ENCODE measurements around the gene ANKMY1. TPM values are rescaled to one million over a fixed set of nuclear protein-coding genes. Genes with fewer than 3 reads are reported as not detected.

Gene ANKMY1
- total RNA-seq, 1 donor from 2014 or later: 7.2 TPM

DNA sequence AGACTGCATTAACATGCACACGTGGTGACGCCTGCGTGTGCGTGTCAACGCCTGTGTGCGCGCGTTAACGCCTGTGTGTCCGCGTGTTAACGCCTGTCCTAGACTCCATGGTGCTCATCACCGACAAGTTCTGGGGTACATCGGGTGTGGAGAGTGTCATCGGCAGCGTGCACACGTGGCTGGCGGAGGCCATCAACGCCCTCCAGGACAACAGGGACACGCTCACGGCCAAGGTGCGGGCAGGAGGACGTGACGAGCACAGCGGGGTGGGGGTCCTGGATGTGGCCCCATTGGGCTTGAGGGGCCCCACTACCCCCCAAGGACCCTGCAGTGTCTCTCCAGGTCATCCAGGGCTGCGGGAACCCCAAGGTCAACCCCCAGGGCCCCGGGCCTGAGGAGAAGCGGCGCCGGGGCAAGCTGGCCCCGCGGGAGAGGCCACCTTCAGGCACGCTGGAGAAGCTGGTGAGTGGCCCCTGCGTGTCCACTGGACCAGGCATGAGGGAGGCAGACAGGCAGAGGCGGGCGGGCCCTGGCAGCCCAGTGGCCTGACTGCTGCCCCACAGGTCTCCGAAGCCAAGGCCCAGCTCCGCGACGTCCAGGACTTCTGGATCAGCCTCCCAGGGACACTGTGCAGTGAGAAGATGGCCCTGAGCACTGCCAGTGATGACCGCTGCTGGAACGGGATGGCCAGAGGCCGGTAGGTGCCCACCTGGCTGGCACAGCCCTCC, 93.1 kb downstream of the ANKMY1 start:
- Histone ChIP-seq H3K36me3 (ENCODE audit: insufficient read depth, low read length) (peaks cover 7% of the 10 kb centered on the region), H3K9ac (ENCODE audit: low read length) (no peak overlapping the region), H3K27ac (ENCODE audit: low read depth, low read length) (no peak overlapping the region), H3K4me1 (ENCODE audit: insufficient read depth, low read length) (no peaks in the 10 kb centered on the region), H3K4me3 (ENCODE audit: insufficient read depth, low read depth, low read length) (no peak overlapping the region), H3K79me2 (ENCODE audit: insufficient read depth, low read length) (no peaks in the 10 kb centered on the region), H2AFZ (ENCODE audit: low read depth, low read length) (no peak overlapping the region), H3K27me3 (ENCODE audit: insufficient read depth, low read length) (no peaks in the 10 kb centered on the region), H3K4me2 (ENCODE audit: low read length) (no peak overlapping the region), H3K9me3 (ENCODE audit: insufficient read depth, low read depth, low read length) (no peaks in the 10 kb centered on the region), H4K20me1 (ENCODE audit: insufficient read depth, low read length) (peaks cover 51% of the 10 kb centered on the region)
- Mint-ChIP-seq H3K4me1 (ENCODE audit: low read depth, unreplicated experiment) (peaks cover 5% of the 10 kb centered on the region), H3K27ac (ENCODE audit: unreplicated experiment) (no peak overlapping the region), H3K36me3 (ENCODE audit: low read depth, unreplicated experiment) (no peaks in the 10 kb centered on the region), H3K9me3 (ENCODE audit: unreplicated experiment) (no peaks in the 10 kb centered on the region), H3K27me3 (ENCODE audit: low read depth, unreplicated experiment) (no peaks in the 10 kb centered on the region), H3K4me3 (ENCODE audit: unreplicated experiment) (no peak overlapping the region)
- no peak for DNase-seq (ENCODE audit: low read depth)
- TF ChIP-seq, protein P1, sequence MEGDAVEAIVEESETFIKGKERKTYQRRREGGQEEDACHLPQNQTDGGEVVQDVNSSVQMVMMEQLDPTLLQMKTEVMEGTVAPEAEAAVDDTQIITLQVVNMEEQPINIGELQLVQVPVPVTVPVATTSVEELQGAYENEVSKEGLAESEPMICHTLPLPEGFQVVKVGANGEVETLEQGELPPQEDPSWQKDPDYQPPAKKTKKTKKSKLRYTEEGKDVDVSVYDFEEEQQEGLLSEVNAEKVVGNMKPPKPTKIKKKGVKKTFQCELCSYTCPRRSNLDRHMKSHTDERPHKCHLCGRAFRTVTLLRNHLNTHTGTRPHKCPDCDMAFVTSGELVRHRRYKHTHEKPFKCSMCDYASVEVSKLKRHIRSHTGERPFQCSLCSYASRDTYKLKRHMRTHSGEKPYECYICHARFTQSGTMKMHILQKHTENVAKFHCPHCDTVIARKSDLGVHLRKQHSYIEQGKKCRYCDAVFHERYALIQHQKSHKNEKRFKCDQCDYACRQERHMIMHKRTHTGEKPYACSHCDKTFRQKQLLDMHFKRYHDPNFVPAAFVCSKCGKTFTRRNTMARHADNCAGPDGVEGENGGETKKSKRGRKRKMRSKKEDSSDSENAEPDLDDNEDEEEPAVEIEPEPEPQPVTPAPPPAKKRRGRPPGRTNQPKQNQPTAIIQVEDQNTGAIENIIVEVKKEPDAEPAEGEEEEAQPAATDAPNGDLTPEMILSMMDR (IDR thresholded peaks at IDR 0.05; ENCODE audit: insufficient read depth, low read depth, low read length): no peak
- no peak for FAIRE-seq

GRCh38 chr2:240463866-240464481, 93.8 kb downstream of the ANKMY1 start:
- Histone ChIP-seq H3K4me3 (ENCODE audit: insufficient read depth, low read depth, low read length) (no peak overlapping the region), H3K9me3 (ENCODE audit: insufficient read depth, low read depth, low read length) (no peaks in the 10 kb centered on the region), H3K36me3 (ENCODE audit: insufficient read depth, low read length) (peaks cover 7% of the 10 kb centered on the region), H3K27me3 (ENCODE audit: insufficient read depth, low read length) (no peaks in the 10 kb centered on the region), H3K9ac (ENCODE audit: low read length) (no peak overlapping the region), H3K4me2 (ENCODE audit: low read length) (no peak overlapping the region), H4K20me1 (ENCODE audit: insufficient read depth, low read length) (peaks cover 55% of the 10 kb centered on the region), H3K27ac (ENCODE audit: low read depth, low read length) (no peak overlapping the region), H3K79me2 (ENCODE audit: insufficient read depth, low read length) (no peaks in the 10 kb centered on the region), H3K4me1 (ENCODE audit: insufficient read depth, low read length) (no peaks in the 10 kb centered on the region), H2AFZ (ENCODE audit: low read depth, low read length) (no peak overlapping the region)
- TF ChIP-seq EZH2 (IDR thresholded peaks at IDR 0.05; ENCODE audit: insufficient read depth, low read length): no peak
- no peaks in the 10 kb centered on the region for H3K36me3 Mint-ChIP-seq (ENCODE audit: low read depth, unreplicated experiment)
- H3K27ac Mint-ChIP-seq (ENCODE audit: unreplicated experiment): no peak overlapping the region
- FAIRE-seq (no peak), DNase-seq (ENCODE audit: low read depth) (no peak)
- no peaks in the 10 kb centered on the region for H3K27me3 Mint-ChIP-seq (ENCODE audit: low read depth, unreplicated experiment)
- no peak overlapping the region for H3K4me3 Mint-ChIP-seq (ENCODE audit: unreplicated experiment)
- H3K4me1 Mint-ChIP-seq (ENCODE audit: low read depth, unreplicated experiment): no peaks in the 10 kb centered on the region
- no peaks in the 10 kb centered on the region for H3K9me3 Mint-ChIP-seq (ENCODE audit: unreplicated experiment)

DNA sequence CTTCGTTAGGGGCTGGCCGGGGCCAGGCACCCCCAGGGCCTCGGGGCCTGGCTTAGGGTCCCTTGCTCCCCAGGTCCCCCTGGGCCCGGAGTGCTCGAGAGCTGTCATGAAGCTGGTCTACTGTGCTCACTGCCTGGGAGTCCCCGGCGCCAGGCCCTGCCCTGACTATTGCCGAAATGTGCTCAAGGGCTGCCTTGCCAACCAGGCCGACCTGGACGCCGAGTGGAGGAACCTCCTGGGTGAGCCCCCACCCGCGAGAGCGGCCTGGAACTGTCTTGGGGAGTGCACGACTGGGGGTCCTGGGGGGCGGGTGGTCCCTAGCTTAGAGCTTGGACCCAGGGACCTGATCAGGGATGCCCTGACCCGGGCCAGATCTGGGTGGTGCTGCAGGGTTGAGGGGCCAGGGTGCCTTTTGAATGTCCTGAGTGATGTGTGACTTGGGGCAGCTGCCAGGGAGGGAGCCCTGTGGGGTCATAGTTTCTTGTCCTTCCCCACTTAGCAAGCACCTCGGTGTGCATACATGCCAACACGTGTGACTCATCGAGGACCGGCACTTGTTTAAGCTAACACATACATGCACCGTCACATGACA, 94.4 kb downstream of the ANKMY1 start:
- no peaks in the 10 kb centered on the region for H3K9me3 ChIP-seq (ENCODE audit: insufficient read depth, low read depth, low read length)
- no peak overlapping the region for H3K4me3 Mint-ChIP-seq (ENCODE audit: unreplicated experiment)
- DNase-seq (ENCODE audit: low read depth) (no peak), FAIRE-seq (no peak)
- H3K4me1 Mint-ChIP-seq (ENCODE audit: low read depth, unreplicated experiment): no peaks in the 10 kb centered on the region
- no peaks in the 10 kb centered on the region for H3K27me3 ChIP-seq (ENCODE audit: insufficient read depth, low read length)
- TF ChIP-seq, protein P1 (IDR thresholded peaks at IDR 0.05; ENCODE audit: insufficient read depth, low read depth, low read length): no peak
- no peak for TF ChIP-seq EZH2 (IDR thresholded peaks at IDR 0.05; ENCODE audit: insufficient read depth, low read length)
- no peaks in the 10 kb centered on the region for H3K27me3 Mint-ChIP-seq (ENCODE audit: low read depth, unreplicated experiment)
- H3K27ac ChIP-seq (ENCODE audit: low read depth, low read length): no peak overlapping the region
- no peaks in the 10 kb centered on the region for H3K4me1 ChIP-seq (ENCODE audit: insufficient read depth, low read length)
- no peak overlapping the region for H2AFZ ChIP-seq (ENCODE audit: low read depth, low read length)
- no peak overlapping the region for H3K4me2 ChIP-seq (ENCODE audit: low read length)
- no peak overlapping the region for H3K4me3 ChIP-seq (ENCODE audit: insufficient read depth, low read depth, low read length)
- H3K36me3 Mint-ChIP-seq (ENCODE audit: low read depth, unreplicated experiment): no peaks in the 10 kb centered on the region
- no peak overlapping the region for H3K27ac Mint-ChIP-seq (ENCODE audit: unreplicated experiment)
- H3K9ac ChIP-seq (ENCODE audit: low read length): no peak overlapping the region
- H3K9me3 Mint-ChIP-seq (ENCODE audit: unreplicated experiment): no peaks in the 10 kb centered on the region
- peaks cover 58% of the 10 kb centered on the region for H4K20me1 ChIP-seq (ENCODE audit: insufficient read depth, low read length)
- peaks cover 6% of the 10 kb centered on the region for H3K79me2 ChIP-seq (ENCODE audit: insufficient read depth, low read length)
- peaks cover 7% of the 10 kb centered on the region for H3K36me3 ChIP-seq (ENCODE audit: insufficient read depth, low read length)

All from astrocyte (in vitro differentiated cells and primary cell).